Endothelial cell of umbilical vein (primary cell): Measurements from ENCODE around the gene ACSL6. TPM values are rescaled to one million over a fixed set of nuclear protein-coding genes. Genes with fewer than 3 reads are reported as not detected.

Experiments
- BruUV-seq: library from RNA; stranded (reverse); fragments of 400-500 nt; replicated peaks from 2 replicates; lab custom pipeline; 2021; lab: Mats Ljungman, UMichigan
- CTCF ChIA-PET: fragments of 300-600, 350-600 bp; sonication (Branson Sonifier 250); formaldehyde crosslinking; loops from one replicate; lab custom pipeline; 2021; ENCODE audit warnings: antibody characterized with exemption, inconsistent platforms; lab: Charles Lee
- POLR2A ChIA-PET: fragments of 300-600, 350-600 bp; sonication (Branson Sonifier 250); formaldehyde crosslinking; loops from one replicate; lab custom pipeline; 2021; ENCODE audit warnings: antibody characterized with exemption, inconsistent platforms; lab: Charles Lee
- DNase-seq: peaks from one replicate; pipeline ENCODE4 v3.0.0-alpha.2; 2011; ENCODE audit warnings: low read depth, low spot score
- FAIRE-seq: peaks from 2 replicates; lab custom pipeline; 2011; peaks lifted over from hg19 to GRCh38; lab: Jason Lieb, UNC
- H2AFZ ChIP-seq: 2 replicates; pipeline ENCODE4 v1.6.0; 2012; ENCODE audit warnings: low read depth, low read length, control low read depth, inconsistent platforms
- H3K27ac ChIP-seq: 2 replicates; pipeline ENCODE4 v1.5.1; 2011; ENCODE audit warnings: low read depth, mild to moderate bottlenecking, control low read depth, low read length, moderate library complexity; ENCODE audit not compliant: insufficient read depth
- H3K27me3 ChIP-seq, 2 experiments: 2 replicates each; pipeline versions ENCODE4 v1.6.0 to v1.6.1; 2011; ENCODE audit warnings: low read length in 2 of 2, mixed read lengths in 1 of 2; ENCODE audit not compliant: control insufficient read depth in 2 of 2, insufficient read depth in 2 of 2
- H3K36me3 ChIP-seq, 2 experiments: 2 replicates in 1 of 2; 3 replicates in 1 of 2; pipeline ENCODE4 v1.5.1; 2011; ENCODE audit warnings: low read length in 2 of 2, mild to moderate bottlenecking in 1 of 2, moderate library complexity in 1 of 2; ENCODE audit not compliant: control insufficient read depth in 2 of 2, insufficient read depth in 2 of 2; ENCODE audit errors: extremely low read depth in 1 of 2
- H3K4me1 ChIP-seq: 3 replicates; pipeline ENCODE4 v1.5.1; 2011; ENCODE audit warnings: mild to moderate bottlenecking, low read length; ENCODE audit not compliant: control insufficient read depth, insufficient read depth; ENCODE audit errors: extremely low read depth
- H3K4me2 ChIP-seq: 2 replicates; pipeline ENCODE4 v1.6.1; 2011; ENCODE audit warnings: low read length, control low read depth, mixed read lengths; ENCODE audit not compliant: insufficient read depth
- H3K4me3 ChIP-seq, 3 experiments: fragments of 200-600 bp in 1 of 3; sonication (generic), shearing (Covaris generic) in 1 of 3; replicated peaks in 1 of 3; 2 replicates each; pipeline ENCODE4 v1.5.1; 2011 to 2016; ENCODE audit warnings: control low read depth in 3 of 3, low read length in 3 of 3, mild to moderate bottlenecking in 2 of 3, inconsistent platforms in 1 of 3, low read depth in 1 of 3, moderate library complexity in 1 of 3; ENCODE audit not compliant: insufficient read depth in 1 of 3
- H3K79me2 ChIP-seq: 2 replicates; pipeline ENCODE4 v1.6.0; 2012; ENCODE audit warnings: low read length, inconsistent platforms; ENCODE audit not compliant: control insufficient read depth, insufficient read depth
- H3K9ac ChIP-seq: replicated peaks from 2 replicates; pipeline ENCODE3; 2011; ENCODE audit warnings: low read length, control low read depth; ENCODE audit not compliant: insufficient read depth; ENCODE audit errors: extremely low read depth
- H3K9me1 ChIP-seq: replicated peaks from 3 replicates; pipeline ENCODE4 v1.6.0; 2011; ENCODE audit warnings: mild to moderate bottlenecking, low read length; ENCODE audit not compliant: control insufficient read depth, insufficient read depth; ENCODE audit errors: extremely low read depth
- H3K9me3 ChIP-seq: replicated peaks from 2 replicates; pipeline ENCODE4 v1.5.1; 2012; ENCODE audit warnings: low read length, inconsistent platforms; ENCODE audit not compliant: control insufficient read depth, insufficient read depth
- H4K20me1 ChIP-seq: replicated peaks from 2 replicates; pipeline ENCODE3; 2011; ENCODE audit warnings: mild to moderate bottlenecking, low read length; ENCODE audit not compliant: control insufficient read depth, insufficient read depth; ENCODE audit errors: extremely low read depth
- CTCF ChIP-seq, 2 donors: IDR thresholded peaks; 1 replicate in 1 of 2; 2 replicates in 1 of 2; pipeline ENCODE4 v1.5.1; 2011; ENCODE audit warnings: low read length in 2 of 2, mild to moderate bottlenecking in 2 of 2, moderate library complexity in 2 of 2, control low read depth in 1 of 2, inconsistent platforms in 1 of 2, low read depth in 1 of 2; ENCODE audit not compliant: insufficient read depth in 1 of 2; ENCODE audit errors: extremely low read depth in 1 of 2
- EZH2 ChIP-seq: IDR thresholded peaks from 2 replicates; pipeline ENCODE4 v1.6.1; 2012; ENCODE audit warnings: borderline replicate concordance, low read depth, mild to moderate bottlenecking, moderate library complexity, low read length, inconsistent platforms; ENCODE audit not compliant: severe bottlenecking
- FOS ChIP-seq: IDR thresholded peaks from 2 replicates; pipeline ENCODE4 v1.6.1; 2011; ENCODE audit warnings: mild to moderate bottlenecking, low read length, moderate library complexity, borderline replicate concordance; ENCODE audit not compliant: insufficient read depth
- GATA2 ChIP-seq: IDR thresholded peaks from 2 replicates; pipeline ENCODE4 v1.7.0; 2011; ENCODE audit warnings: low read depth, mild to moderate bottlenecking, moderate library complexity, mixed read lengths, low read length; ENCODE audit not compliant: insufficient read length, insufficient read depth
- JUN ChIP-seq: IDR thresholded peaks from 2 replicates; pipeline ENCODE4 v1.6.1; 2011; ENCODE audit warnings: borderline replicate concordance, low read depth; ENCODE audit not compliant: insufficient read length, insufficient read depth
- MYC ChIP-seq: IDR thresholded peaks from one replicate; pipeline ENCODE4 v1.6.1; 2011; ENCODE audit warnings: mild to moderate bottlenecking, low read depth, low read length
- POLR2A ChIP-seq: IDR thresholded peaks from 2 replicates; pipeline ENCODE4 v1.6.1; 2012; ENCODE audit warnings: low read depth, mild to moderate bottlenecking, control low read depth, low read length
- POLR2AphosphoS5 ChIP-seq: IDR thresholded peaks from 2 replicates; pipeline ENCODE4 v1.6.1; 2012; ENCODE audit warnings: low read depth, mild to moderate bottlenecking, control low read depth, low read length, moderate library complexity; ENCODE audit not compliant: insufficient read depth
- dilution Hi-C: fragments of 300-500 bp; cut with MboI; formaldehyde crosslinking; loops from one replicate; pipeline ENCODE4 v1.15.0; 2019; ENCODE audit warnings: low sequenced_read_pairs; ENCODE audit not compliant: extremely low pct_ligation_motif_present
- intact Hi-C: fragments of 100-400 bp; cut with micrococcal nuclease; formaldehyde crosslinking; loops from one replicate; pipeline ENCODE4 v1.10.0; 2022
- polyA plus RNA-seq, 4 experiments: library from polyadenylated mRNA; depleted of rRNA in 3 of 4; stranded (reverse) in 3 of 4; unstranded in 1 of 4; fragments of >200 nt; gene quantifications; 2 replicates each; pipeline versions ENCODE4 v1.2.1 to v1.2.3, GENCODE V29; 2011 to 2012; ENCODE audit warnings: missing spikeins in 1 of 4
- total RNA-seq: library from RNA; stranded (reverse); gene quantifications from 2 replicates; pipeline ENCODE4 v1.2.3, GENCODE V29; 2021
- TF ChIP-seq, protein P1 (sequence below): IDR thresholded peaks from 2 replicates; pipeline ENCODE4 v1.6.1; 2011; ENCODE audit not compliant: insufficient read depth, insufficient read length

The ACSL6 gene
- total and polyA plus RNA-seq, 2 donors (not counting 3 experiments of a cell fraction or from before 2014, with no cell fraction given): not detected

DNA sequence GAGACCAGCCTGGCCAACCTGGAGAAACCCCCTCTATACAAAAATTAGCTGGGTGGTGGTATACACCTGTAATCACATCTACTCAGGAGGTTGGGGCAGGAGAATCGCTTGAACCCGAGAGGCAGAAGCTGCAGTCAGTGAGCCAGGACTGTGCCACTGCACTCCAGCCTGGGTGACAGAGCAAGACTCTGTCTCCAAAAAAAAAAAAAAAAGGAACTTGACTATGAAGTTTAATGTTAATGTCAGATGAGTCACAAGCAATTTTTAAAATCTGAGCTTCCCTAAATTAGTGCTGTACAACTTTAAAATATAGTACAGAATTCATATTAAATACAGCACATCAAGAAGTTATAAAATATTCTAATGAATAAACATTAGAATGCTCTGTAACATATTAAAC is 67.5 kb downstream of the ACSL6 start:
- Histone ChIP-seq H3K9me3 (no peaks in the 10 kb centered on the region), H4K20me1 (no peaks in the 10 kb centered on the region), H3K27ac (no peak overlapping the region), H3K27me3 (peaks cover 0 to 7% of the 10 kb centered on the region in 2 experiments), H2AFZ (no peak overlapping the region), H3K36me3 (no peaks in the 10 kb centered on the region), H3K4me2 (no peak overlapping the region), H3K9ac (no peak overlapping the region), H3K79me2 (no peaks in the 10 kb centered on the region), H3K4me1 (no peaks in the 10 kb centered on the region), H3K9me1 (no peaks in the 10 kb centered on the region), H3K4me3 (no peak overlapping the region)
- DNase-seq (no peak), FAIRE-seq (no peak)
- intact Hi-C loops (no loop called here), dilution Hi-C loops (no loop called here)
- TF ChIP-seq GATA2: no peak
- no peak for TF ChIP-seq EZH2
- no peak for TF ChIP-seq CTCF (IDR thresholded peaks at IDR 0.05; ENCODE audit: extremely low read depth in 1 of 2, insufficient read depth in 1 of 2, low read depth in 1 of 2, low read length in 2 of 2)
- no peak for TF ChIP-seq POLR2AphosphoS5
- TF ChIP-seq, protein P1, sequence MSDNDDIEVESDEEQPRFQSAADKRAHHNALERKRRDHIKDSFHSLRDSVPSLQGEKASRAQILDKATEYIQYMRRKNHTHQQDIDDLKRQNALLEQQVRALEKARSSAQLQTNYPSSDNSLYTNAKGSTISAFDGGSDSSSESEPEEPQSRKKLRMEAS: no peak
- TF ChIP-seq JUN: no peak
- TF ChIP-seq MYC: no peak
- no peak for TF ChIP-seq POLR2A
- TF ChIP-seq FOS: no peak
- BruUV-seq: no TSS peak
- ChIA-PET POLR2A (no interaction called here), CTCF (no interaction called here)
